CD4-positive, alpha-beta T cell treated with Interleukin-17A for 1 hour (primary cell): ENCODE data around the gene TCP11.
A peak's percentile ranks its signal among the peaks of the same experiment; 100 is the strongest.
"Not testable (repeated sequence)": the region's sequence is repeated elsewhere in the genome, so short reads cannot be mapped to it uniquely, and the experiment has no call there.

Experiments used
- DNase-seq: peaks from one replicate; pipeline ENCODE4 v3.0.0-alpha.2; 2020

The TCP11 gene

GRCh38 chr6:35142588-35143569, 1.7 kb upstream of the TCP11 start:
- DNase-seq: no peak

GRCh38 chr6:35140639-35141006, 516 bp downstream of the TCP11 start:
- no peak for DNase-seq

- peak; percentile 62 for DNase-seq
These were observed 1.1 kb downstream of the TCP11 start for GRCh38 chr6:35139924-35140638.

GRCh38 chr6:35139470-35139869, 1.7 kb downstream of the TCP11 start:
- no peak for DNase-seq

- DNase-seq: not testable (repeated sequence)
These were observed 2.9 kb downstream of the TCP11 start for GRCh38 chr6:35138191-35138590.

- no peak for DNase-seq
These were observed 5.0 kb downstream of the TCP11 start for GRCh38 chr6:35136185-35136584.

DNA sequence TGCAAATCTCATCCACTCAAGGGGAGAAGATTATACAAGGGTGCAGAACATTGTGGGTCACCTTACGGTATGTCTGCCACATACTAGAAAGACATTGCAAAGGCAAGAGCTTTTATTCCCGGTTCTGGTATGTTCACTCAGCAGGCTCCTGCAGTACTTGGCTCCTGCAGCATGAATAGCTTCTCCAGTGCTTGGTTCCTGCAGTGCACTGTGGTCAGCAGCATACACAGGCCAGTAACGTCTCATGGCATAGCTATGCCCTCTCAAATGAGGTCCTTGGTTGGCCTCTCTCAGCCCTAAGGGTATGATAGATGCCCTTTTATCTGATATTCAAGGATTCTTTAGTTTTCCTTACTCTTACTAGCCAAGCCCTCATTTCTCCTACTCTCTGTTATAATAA, 12.6 kb downstream of the TCP11 start:
- DNase-seq: no peak

GRCh38 chr6:35128042-35128441, 13.1 kb downstream of the TCP11 start:
- DNase-seq: no peak

- DNase-seq: no peak
These were observed 16.8 kb downstream of the TCP11 start for GRCh38 chr6:35124356-35124755.

- DNase-seq: no peak
These were observed 20.4 kb downstream of the TCP11 start for GRCh38 chr6:35120746-35121145.

- no peak for DNase-seq
These were observed 32.7 kb downstream of the TCP11 start for GRCh38 chr6:35108309-35108885.

DNA sequence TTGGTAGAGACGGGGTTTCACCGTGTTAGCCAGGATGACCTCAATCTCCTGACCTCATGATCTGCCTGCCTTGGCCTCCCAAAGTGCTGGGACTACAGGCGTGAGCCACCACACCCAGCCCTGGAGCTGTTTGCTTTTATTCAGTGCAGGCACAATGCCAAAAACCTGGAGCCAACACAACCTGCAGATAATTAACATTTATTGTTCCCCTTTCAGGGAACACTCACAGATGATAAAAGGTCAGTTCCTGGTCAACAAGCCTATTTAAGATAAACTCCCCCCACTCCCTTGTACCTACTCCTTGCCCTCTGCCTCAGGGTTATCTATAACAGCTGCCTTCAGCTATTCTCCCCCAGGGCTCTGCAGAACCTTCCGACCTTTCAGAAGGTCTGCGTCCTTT, 33.4 kb downstream of the TCP11 start:
- not testable (repeated sequence) for DNase-seq

DNA sequence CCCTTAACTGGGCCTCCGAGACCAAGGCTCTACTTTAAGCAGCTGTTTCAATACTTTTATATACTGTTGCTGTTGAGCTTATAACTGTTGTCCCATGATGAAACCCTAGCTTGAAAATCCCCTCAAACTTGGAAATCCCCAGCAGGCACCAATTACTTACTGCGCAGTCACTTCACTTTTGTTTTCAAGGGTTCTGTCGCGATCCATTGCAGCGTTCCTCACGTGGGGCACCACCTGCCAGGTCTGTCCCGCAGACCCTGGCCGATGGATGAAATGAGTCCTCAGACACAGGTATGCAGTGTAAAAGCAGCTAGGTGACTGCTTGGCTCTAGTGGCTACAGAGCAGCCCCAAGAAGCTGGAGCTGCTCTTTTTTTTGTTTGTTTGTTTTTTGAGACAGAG, 33.9 kb downstream of the TCP11 start:
- DNase-seq: not testable (repeated sequence)

- not testable (repeated sequence) for DNase-seq
These were observed 35.1 kb downstream of the TCP11 start for GRCh38 chr6:35106061-35106460.

DNA sequence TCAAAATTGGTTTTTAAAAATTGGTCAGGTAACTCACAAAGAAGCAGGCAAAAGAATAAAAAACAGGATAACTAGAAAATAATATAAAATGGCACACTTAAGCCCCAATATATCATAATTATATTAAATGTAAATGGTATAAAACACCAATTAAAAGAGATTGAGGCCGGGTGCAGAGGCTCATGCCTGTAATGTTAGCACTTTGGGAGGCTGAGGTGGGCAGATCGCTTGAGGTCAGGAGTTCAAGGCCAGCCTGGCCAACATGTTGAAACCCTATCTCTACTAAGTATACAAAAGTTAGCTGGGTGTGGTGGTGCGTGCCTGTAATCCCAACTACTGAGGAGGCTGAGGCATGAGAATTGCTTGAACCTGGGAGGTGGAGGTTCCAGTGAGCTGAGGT, 36.1 kb downstream of the TCP11 start:
- DNase-seq: no peak

GRCh38 chr6:35099116-35099515, 42.0 kb downstream of the TCP11 start:
- no peak for DNase-seq

DNA sequence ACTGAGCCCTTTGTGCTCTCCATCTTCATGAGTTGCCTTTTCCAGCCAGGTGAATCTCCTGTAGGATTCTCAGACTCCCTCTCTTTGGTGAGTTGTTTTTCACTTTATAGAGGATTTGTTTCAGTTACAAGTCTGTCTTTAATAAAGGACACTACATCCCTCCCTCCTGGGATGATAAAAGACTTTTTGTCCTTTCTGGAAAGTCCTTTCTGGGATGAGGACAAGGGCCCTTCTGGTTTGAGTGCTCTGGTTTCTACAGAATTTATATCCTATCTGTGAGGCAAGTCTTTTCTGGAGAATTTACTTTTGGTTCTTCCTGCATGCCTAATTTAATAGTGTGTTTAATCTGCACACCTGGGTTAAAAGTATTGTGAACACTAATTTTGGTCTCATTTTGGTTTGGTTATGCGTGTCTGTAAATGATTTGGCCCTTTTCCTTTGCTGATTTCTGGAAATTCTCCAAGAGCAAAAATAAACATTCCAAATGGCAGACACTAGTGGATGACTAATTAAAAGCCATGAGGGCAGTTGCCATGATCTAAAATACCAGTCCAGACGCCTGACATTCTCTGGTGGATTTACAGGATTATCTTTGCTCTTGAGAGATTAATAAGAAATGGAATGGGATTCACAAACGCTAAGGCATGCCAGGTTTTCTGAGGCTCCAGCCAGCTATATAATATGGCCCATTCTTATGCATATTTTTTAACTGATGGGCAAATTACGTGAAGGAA, 44.8 kb downstream of the TCP11 start:
- no peak for DNase-seq

GRCh38 chr6:35094183-35094582, 47.0 kb downstream of the TCP11 start:
- no peak for DNase-seq

- no peak for DNase-seq
These were observed 47.4 kb downstream of the TCP11 start for GRCh38 chr6:35093783-35094182.

GRCh38 chr6:35093118-35093445, 48.1 kb downstream of the TCP11 start:
- no peak for DNase-seq

GRCh38 chr6:35092362-35093117, 48.6 kb downstream of the TCP11 start:
- DNase-seq: no peak

DNA sequence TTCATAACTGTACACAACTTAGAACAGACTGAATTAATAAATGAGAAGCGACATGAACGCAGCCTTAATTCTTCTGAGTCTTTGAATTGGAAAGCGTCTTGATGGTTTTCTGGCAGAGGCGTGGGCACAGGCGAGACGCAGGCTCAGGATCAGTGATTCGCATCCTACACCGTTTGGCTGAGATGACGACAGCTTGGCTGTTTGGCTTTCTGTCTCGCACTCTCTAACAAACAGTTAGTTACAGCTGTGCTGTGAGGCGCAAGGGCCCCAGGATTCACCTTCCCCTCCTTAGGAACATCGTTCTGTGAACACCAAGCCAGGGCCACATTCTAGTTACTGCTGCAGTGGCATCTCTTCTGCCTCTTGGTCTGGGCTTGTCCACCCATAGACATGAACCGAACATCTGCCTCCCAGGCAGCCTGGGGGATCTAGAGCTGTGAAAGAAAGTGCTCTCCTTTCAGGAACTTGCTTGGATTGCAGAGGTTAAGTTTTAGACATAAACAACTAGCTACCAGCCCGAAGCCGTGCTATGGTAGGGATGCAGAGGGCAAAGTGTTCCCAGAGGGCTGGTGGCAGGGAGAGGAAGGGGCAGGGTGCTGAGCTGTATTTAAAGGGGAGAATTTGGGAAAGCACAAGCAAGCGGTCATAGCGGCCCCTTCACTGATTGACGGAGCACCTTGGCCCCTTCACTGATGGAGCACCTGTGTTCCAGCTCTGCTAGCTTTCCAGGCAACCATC, 49.6 kb downstream of the TCP11 start:
- DNase-seq: no peak
